Endothelial cell of umbilical vein (primary cell): ENCODE measurements around the gene CYP4F8.

Experiments used
- EZH2 ChIP-seq: IDR thresholded peaks from 2 replicates; pipeline ENCODE4 v1.6.1; 2012; ENCODE audit warnings: borderline replicate concordance, low read depth, mild to moderate bottlenecking, moderate library complexity, low read length, inconsistent platforms; ENCODE audit not compliant: severe bottlenecking
- FOS ChIP-seq: IDR thresholded peaks from 2 replicates; pipeline ENCODE4 v1.6.1; 2011; ENCODE audit warnings: mild to moderate bottlenecking, low read length, moderate library complexity, borderline replicate concordance; ENCODE audit not compliant: insufficient read depth
- GATA2 ChIP-seq: IDR thresholded peaks from 2 replicates; pipeline ENCODE4 v1.7.0; 2011; ENCODE audit warnings: low read depth, mild to moderate bottlenecking, moderate library complexity, mixed read lengths, low read length; ENCODE audit not compliant: insufficient read length, insufficient read depth
- MYC ChIP-seq: IDR thresholded peaks from one replicate; pipeline ENCODE4 v1.6.1; 2011; ENCODE audit warnings: mild to moderate bottlenecking, low read depth, low read length
- POLR2A ChIP-seq: IDR thresholded peaks from 2 replicates; pipeline ENCODE4 v1.6.1; 2012; ENCODE audit warnings: low read depth, mild to moderate bottlenecking, control low read depth, low read length
- POLR2AphosphoS5 ChIP-seq: IDR thresholded peaks from 2 replicates; pipeline ENCODE4 v1.6.1; 2012; ENCODE audit warnings: low read depth, mild to moderate bottlenecking, control low read depth, low read length, moderate library complexity; ENCODE audit not compliant: insufficient read depth
- TF ChIP-seq, protein P1 (sequence below), 2 donors: IDR thresholded peaks; 1 replicate in 1 of 2; 2 replicates in 1 of 2; pipeline ENCODE4 v1.5.1; 2011; ENCODE audit warnings: low read length in 2 of 2, mild to moderate bottlenecking in 2 of 2, moderate library complexity in 2 of 2, control low read depth in 1 of 2, inconsistent platforms in 1 of 2, low read depth in 1 of 2; ENCODE audit not compliant: insufficient read depth in 1 of 2; ENCODE audit errors: extremely low read depth in 1 of 2

- TF ChIP-seq, protein P1, sequence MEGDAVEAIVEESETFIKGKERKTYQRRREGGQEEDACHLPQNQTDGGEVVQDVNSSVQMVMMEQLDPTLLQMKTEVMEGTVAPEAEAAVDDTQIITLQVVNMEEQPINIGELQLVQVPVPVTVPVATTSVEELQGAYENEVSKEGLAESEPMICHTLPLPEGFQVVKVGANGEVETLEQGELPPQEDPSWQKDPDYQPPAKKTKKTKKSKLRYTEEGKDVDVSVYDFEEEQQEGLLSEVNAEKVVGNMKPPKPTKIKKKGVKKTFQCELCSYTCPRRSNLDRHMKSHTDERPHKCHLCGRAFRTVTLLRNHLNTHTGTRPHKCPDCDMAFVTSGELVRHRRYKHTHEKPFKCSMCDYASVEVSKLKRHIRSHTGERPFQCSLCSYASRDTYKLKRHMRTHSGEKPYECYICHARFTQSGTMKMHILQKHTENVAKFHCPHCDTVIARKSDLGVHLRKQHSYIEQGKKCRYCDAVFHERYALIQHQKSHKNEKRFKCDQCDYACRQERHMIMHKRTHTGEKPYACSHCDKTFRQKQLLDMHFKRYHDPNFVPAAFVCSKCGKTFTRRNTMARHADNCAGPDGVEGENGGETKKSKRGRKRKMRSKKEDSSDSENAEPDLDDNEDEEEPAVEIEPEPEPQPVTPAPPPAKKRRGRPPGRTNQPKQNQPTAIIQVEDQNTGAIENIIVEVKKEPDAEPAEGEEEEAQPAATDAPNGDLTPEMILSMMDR (IDR thresholded peaks at IDR 0.05; ENCODE audit: extremely low read depth in 1 of 2, insufficient read depth in 1 of 2, low read depth in 1 of 2, low read length in 2 of 2), result no peak
- no peak for TF ChIP-seq POLR2A
- TF ChIP-seq EZH2, result no peak
- TF ChIP-seq MYC, result no peak
- TF ChIP-seq FOS, result no peak
- TF ChIP-seq POLR2AphosphoS5, result no peak
- no peak for TF ChIP-seq GATA2
Observed at GRCh38 chr19:15613338-15613737, 1.7 kb upstream of the CYP4F8 start.
